PC-3 (cell line): ENCODE data around the gene CLMN. TPM values are rescaled to one million over a fixed set of nuclear protein-coding genes. Genes with fewer than 3 reads are reported as not detected.
A peak's percentile ranks its signal among the peaks of the same experiment; 100 is the strongest.

Experiments
- ATAC-seq: fragments of 200-7000 bp; cut with Tn5 transposase; 2 replicates; pipeline ENCODE4 v1.9.1; 2020; ENCODE audit warnings: mild to moderate bottlenecking, moderate library complexity
- BruUV-seq: library from RNA; stranded (reverse); fragments of 400-500 nt; replicated peaks from 2 replicates; lab custom pipeline; 2021; lab: Mats Ljungman, UMichigan
- CTCF ChIA-PET: fragments of 300-600 bp; sonication (Branson Sonifier 250); formaldehyde crosslinking; loops from one replicate; lab custom pipeline; 2022; ENCODE audit warnings: antibody characterized with exemption; lab: Charles Lee
- POLR2A ChIA-PET: fragments of 300-600 bp; sonication (Branson Sonifier 250); formaldehyde crosslinking; loops from one replicate; lab custom pipeline; 2022; ENCODE audit warnings: antibody characterized with exemption; ENCODE audit not compliant: unreplicated experiment; lab: Charles Lee
- DNase-seq: peaks from one replicate; pipeline ENCODE4 v3.0.0-alpha.2; 2015
- H2AFZ ChIP-seq: fragments of 300-600 bp; sonication (generic); 2 replicates; pipeline ENCODE4 v1.6.0; 2016; ENCODE audit warnings: antibody characterized with exemption, low read length
- H3F3A ChIP-seq: fragments of 300-600 bp; sonication (generic); one replicate; pipeline ENCODE4 v1.6.0; 2017; ENCODE audit warnings: antibody characterized with exemption, low read length, control low read depth, mild to moderate bottlenecking; ENCODE audit not compliant: unreplicated experiment
- H3K27ac ChIP-seq: fragments of 300-600 bp; sonication (generic); 2 replicates; pipeline ENCODE4 v1.5.1; 2016; ENCODE audit warnings: mild to moderate bottlenecking, low read length
- H3K27me3 ChIP-seq: fragments of 300-600 bp; sonication (generic); 2 replicates; pipeline ENCODE4 v1.6.1; 2016; ENCODE audit warnings: low read length, mixed read lengths
- H3K36me3 ChIP-seq: fragments of 300-600 bp; sonication (generic); 2 replicates; pipeline ENCODE4 v1.6.1; 2016; ENCODE audit warnings: low read depth, mixed run types, low read length, mixed read lengths
- H3K4me1 ChIP-seq: fragments of 300-600 bp; sonication (generic); 2 replicates; pipeline ENCODE4 v1.5.1; 2016; ENCODE audit warnings: low read length; ENCODE audit not compliant: insufficient read depth
- H3K4me2 ChIP-seq: fragments of 300-600 bp; sonication (generic); 2 replicates; pipeline ENCODE4 v1.6.0; 2016; ENCODE audit warnings: low read length
- H3K4me3 ChIP-seq: fragments of 300-600 bp; sonication (generic); 2 replicates; pipeline ENCODE4 v1.5.1; 2016; ENCODE audit warnings: mild to moderate bottlenecking, low read length, mixed read lengths
- H3K79me2 ChIP-seq: fragments of 300-600 bp; sonication (generic); 2 replicates; pipeline ENCODE4 v1.6.1; 2017; ENCODE audit warnings: low read length, mixed read lengths
- H3K9ac ChIP-seq: fragments of 300-600 bp; sonication (generic); 2 replicates; pipeline ENCODE4 v1.6.0; 2016; ENCODE audit warnings: mild to moderate bottlenecking, low read length
- H3K9me2 ChIP-seq: fragments of 300-600 bp; sonication (generic); replicated peaks from 2 replicates; pipeline ENCODE4 v1.6.1; 2016; ENCODE audit warnings: mixed run types, low read length, mixed read lengths
- H3K9me3 ChIP-seq: fragments of 300-600 bp; sonication (generic); 2 replicates; pipeline ENCODE4 v1.6.1; 2016; ENCODE audit warnings: low read length, mixed read lengths
- H4K20me1 ChIP-seq: fragments of 300-600 bp; sonication (generic); 2 replicates; pipeline ENCODE4 v1.6.1; 2016; ENCODE audit warnings: low read length, mixed read lengths
- CTCF ChIP-seq: fragments of 300-600 bp; sonication (generic); conservative IDR thresholded peaks from 2 replicates; pipeline ENCODE4 v1.5.1; 2017; ENCODE audit warnings: antibody characterized with exemption, low read depth, mild to moderate bottlenecking, low read length
- EZH2 ChIP-seq: fragments of 300-600 bp; sonication (generic); IDR thresholded peaks from one replicate; pipeline ENCODE4 v1.6.1; 2017; ENCODE audit warnings: antibody characterized with exemption, mild to moderate bottlenecking, low read length; ENCODE audit not compliant: unreplicated experiment
- EZH2phosphoT487 ChIP-seq: fragments of 300-600 bp; sonication (generic); IDR thresholded peaks from 2 replicates; pipeline ENCODE4 v1.6.1; 2018; ENCODE audit warnings: mild to moderate bottlenecking, antibody characterized with exemption, low read length, borderline replicate concordance
- intact Hi-C: fragments of 100-400 bp; cut with micrococcal nuclease; formaldehyde crosslinking; loops from 2 replicates; pipeline ENCODE4 v1.9.0; 2023
- total RNA-seq: library from RNA; depleted of rRNA; stranded (reverse); fragments of >200 nt; gene quantifications from 2 replicates; pipeline ENCODE4 v1.2.3, GENCODE V29; 2014

Gene CLMN
- total RNA-seq, 1 experiment from 2014 or later: 3.5 TPM

GRCh38 chr14:95361373-95362137 is 41.8 kb upstream of the CLMN start:
- Histone ChIP-seq H3K9me3 (no peaks in the 10 kb centered on the region), H3K4me3 (peak overlapping the region; percentile 44), H3K4me1 (peaks cover 6% of the 10 kb centered on the region; the same call in 1 of the 2 replicates), H3K79me2 (no peaks in the 10 kb centered on the region), H3F3A (no peaks in the 10 kb centered on the region), H3K36me3 (no peaks in the 10 kb centered on the region), H4K20me1 (no peaks in the 10 kb centered on the region), H3K9me2 (no peaks in the 10 kb centered on the region), H3K27me3 (no peaks in the 10 kb centered on the region), H3K9ac (no peak overlapping the region), H3K4me2 (peak overlapping the region; percentile 75), H3K27ac (no peak overlapping the region), H2AFZ (peak overlapping the region; percentile 74)
- no TSS peak for BruUV-seq
- ChIA-PET CTCF (interaction anchor here (0.6 kb wide), 1 partner anchor 69 kb away, joined by 3 read pairs; no protein-coding TSS in a partner anchor), POLR2A (no interaction called here)
- DNase-seq: peak; percentile 58
- no peak for ATAC-seq
- TF ChIP-seq EZH2 (no peak), CTCF (peak; percentile 73), EZH2phosphoT487 (no peak)
- intact Hi-C loops: no loop called here

GRCh38 chr14:95360828-95361227 is 41.1 kb upstream of the CLMN start:
- Histone ChIP-seq H3K9me2 (no peaks in the 10 kb centered on the region), H3K27ac (no peak overlapping the region), H3K4me3 (no peak overlapping the region), H3K36me3 (no peaks in the 10 kb centered on the region), H3K9me3 (no peaks in the 10 kb centered on the region), H3K9ac (no peak overlapping the region), H4K20me1 (no peaks in the 10 kb centered on the region), H3K4me1 (peaks cover 6% of the 10 kb centered on the region; the same call in 1 of the 2 replicates), H3K4me2 (no peak overlapping the region), H3K27me3 (no peaks in the 10 kb centered on the region), H3K79me2 (no peaks in the 10 kb centered on the region), H2AFZ (no peak overlapping the region), H3F3A (no peaks in the 10 kb centered on the region)
- intact Hi-C loops: no loop called here
- ATAC-seq (no peak), DNase-seq (no peak)
- POLR2A ChIA-PET: interaction anchor here (0.6 kb wide), 1 partner anchor 1074 kb away, joined by 3 read pairs; no protein-coding TSS in a partner anchor
- BruUV-seq: no TSS peak
- TF ChIP-seq EZH2phosphoT487 (no peak), EZH2 (no peak), CTCF (no peak)
- CTCF ChIA-PET: no interaction called here
